Skeletal muscle cell (primary cell): ENCODE data around the gene PFKM.
A peak's percentile ranks its signal among the peaks of the same experiment; 100 is the strongest.
"Not testable (repeated sequence)": the region's sequence is repeated elsewhere in the genome, so short reads cannot be mapped to it uniquely, and the experiment has no call there.

ENCODE experiments used
- DNase-seq: peaks from one replicate; pipeline ENCODE4 v3.0.0-alpha.2; 2010; ENCODE audit warnings: low read depth
- H3K4me3 ChIP-seq: 2 replicates; pipeline ENCODE4 v1.5.1; 2011; ENCODE audit warnings: low read depth, mild to moderate bottlenecking, control low read depth, low read length, moderate library complexity

The PFKM gene

DNA sequence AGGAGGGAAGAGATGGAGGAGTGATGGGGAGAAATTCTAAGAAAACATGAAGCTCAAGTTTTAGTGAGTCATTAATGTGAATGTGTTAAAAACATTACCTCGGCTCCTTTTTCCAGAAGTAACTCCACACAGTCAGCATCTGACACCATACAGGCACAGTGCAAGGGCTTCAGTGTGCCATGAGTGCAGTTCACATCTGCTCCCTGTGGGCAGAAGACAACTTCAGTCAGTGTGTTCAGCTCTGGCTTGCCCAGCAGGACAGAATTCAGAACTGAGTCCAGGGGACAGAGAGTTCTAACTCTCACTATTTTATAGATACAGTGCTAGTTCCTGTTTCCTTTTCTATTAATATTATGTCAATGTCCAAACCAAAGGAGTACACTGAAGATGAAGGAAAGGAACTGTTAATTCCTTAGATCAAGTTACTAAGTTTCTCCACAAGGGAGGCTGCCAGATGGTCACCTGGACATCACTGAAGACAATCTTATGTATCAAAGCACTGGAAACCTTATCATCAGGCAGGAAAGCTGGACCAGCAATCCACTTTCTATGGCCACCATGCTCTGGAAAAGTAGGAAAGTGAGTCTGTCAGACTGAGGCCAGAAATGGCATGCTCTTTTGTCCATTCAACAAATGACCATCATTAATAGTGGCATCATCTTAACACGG is 32.1 kb downstream of the PFKM start:
- DNase-seq = no peak
- no peak overlapping the region for H3K4me3 ChIP-seq

DNA sequence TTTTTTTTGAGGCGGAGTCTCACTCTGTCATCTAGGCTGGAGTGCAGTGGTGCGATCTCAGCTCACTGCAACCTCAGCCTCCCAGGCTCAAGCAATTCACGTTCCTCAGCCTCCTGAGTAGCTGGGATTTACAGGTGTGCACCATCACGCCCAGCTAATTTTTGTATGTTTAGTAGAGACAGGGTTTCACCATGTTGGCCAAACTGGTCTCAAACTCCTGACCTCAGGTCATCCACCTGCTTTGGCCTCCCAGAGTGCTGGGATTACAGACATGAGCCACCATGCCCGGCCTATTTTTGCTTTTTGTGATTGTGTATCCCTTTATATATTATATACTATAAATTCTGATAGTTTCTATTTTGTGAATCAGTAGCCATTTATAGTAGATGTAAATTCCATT is 36.6 kb downstream of the PFKM start:
- not testable (repeated sequence) for H3K4me3 ChIP-seq, DNase-seq

DNA sequence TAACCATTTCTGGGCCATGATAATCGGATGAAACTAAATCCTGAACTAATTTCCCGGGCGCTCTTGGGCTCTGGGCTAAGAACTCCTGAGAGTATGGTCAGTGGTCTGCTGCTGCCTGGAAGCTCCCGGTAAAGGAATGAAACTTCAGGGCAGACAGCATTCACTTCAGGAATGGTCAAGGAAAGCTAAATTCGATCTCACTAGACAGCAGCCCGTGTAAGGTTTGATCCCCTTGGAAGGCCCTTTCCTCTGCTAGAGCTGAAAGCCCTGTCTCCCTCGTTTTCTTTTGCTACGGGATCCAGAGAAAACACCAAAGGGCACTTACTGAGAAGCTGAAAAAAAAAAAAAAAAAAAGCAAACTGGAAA is 37.5 kb downstream of the PFKM start:
- peak overlapping the region; percentile 87 for H3K4me3 ChIP-seq
- DNase-seq = no peak

DNA sequence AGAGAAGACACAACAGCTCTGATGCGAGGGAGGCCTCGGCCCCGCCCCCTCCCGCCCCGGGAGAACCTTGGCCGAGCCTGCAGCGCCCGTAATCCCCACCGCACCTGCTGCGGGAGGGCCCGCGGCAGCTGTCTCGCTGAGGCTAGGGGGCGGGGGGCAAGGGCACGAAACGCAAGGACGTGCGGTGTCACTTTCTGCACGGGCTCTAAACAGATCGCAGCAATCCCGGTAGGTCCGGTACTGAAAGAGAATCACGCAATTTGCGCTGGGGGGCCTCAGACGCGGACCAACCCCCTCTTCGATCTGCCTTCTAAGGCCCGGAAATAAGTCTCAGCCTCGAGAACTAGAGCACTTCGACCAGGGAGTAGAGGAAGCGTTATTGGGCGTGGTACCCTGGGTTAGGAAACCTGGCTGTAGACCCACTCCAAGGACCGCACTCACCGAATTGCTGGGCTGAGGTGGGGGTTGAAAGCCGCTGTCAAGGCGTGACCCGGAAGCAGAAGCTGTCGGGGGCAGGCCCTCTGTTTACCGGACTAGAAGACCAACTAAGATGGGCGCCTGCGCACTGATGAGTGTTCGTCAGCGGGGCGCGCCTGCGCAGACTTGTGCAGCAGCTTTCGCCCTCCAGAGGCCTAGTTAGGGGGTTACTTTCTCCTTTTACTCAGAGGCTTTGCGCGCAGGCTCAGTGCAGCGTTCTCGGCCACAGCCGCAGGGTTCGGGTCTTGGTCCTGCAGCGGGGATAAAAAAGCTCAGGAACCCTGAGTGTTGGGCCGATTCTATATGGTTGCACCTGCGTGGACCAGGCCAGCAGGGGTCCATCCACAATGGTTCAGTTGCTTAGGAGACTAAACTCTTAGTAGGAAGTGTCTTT is 38.1 kb downstream of the PFKM start, which contains the start of gene ASB8:
TSS of gene ASB8 (minus strand) at position 498 of the 871 bp plus-strand sequence. CDS start 4,019 bp downstream, outside the sequence.
- DNase-seq = peak; percentile 88
- peak within 1 kb of the TSS; percentile 87 for H3K4me3 ChIP-seq

DNA sequence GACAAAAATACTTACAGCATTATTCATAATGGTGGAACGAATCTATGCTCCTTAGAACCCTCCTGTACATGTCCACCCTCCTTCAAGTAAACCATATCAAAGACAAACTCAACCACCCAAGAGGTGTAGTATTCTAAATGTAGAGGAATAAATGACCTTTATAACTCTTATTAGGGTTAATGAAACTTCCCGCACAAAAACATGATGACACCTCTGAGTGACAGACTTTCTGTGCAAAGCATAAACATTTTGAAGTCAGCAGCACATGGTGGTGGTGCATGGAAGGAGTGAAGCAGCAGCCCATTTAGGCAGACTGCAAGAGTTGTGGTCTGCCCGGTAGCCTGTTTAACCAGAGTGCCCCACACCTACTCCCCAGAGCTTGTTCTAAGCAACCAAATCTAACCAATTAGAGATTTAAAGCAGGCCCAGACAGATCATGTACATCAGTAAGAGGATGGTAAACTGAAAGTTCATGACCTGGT is 38.8 kb downstream of the PFKM start:
- peak overlapping the region; percentile 87 for H3K4me3 ChIP-seq
- DNase-seq = no peak

DNA sequence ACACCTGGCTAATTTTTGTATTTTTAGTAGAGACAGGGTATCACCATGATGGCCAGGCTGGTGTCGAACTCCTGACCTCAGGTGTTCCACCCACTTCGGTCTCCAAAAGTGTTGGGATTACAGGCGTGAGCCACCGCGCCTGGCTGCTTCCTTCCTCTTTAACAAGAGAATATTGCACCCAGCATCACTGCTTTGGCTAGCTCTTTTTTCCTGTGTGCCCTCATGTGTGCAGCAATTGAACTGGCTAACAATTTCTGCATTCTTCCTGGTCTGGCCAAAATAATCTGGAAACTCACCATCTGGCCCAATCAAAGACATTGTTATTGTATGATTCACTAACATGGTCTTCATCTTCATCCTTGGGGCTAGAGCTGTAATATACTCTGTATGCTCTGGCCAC is 40.9 kb downstream of the PFKM start:
- H3K4me3 ChIP-seq = no peak overlapping the region
- no peak for DNase-seq

DNA sequence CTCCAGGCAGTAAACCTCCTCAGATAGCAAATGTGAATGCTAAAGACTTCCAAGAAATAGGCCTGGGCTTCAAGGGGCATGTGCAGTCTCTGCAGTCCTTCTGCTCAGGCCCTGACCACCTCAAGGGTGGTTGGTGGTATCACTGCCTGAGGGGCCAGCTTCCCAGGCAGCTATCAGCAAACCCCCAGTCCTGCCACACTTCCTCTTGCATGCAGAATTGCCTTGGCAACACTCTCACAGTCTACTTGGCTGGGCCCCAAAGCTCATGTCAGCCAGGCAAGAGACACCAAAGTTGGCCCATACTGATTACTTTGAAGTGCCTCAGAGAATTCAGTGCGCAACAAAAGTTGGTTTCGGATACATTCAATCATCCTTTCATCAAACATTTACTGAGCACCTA is 41.6 kb downstream of the PFKM start:
- H3K4me3 ChIP-seq = no peak overlapping the region
- DNase-seq = no peak

DNA sequence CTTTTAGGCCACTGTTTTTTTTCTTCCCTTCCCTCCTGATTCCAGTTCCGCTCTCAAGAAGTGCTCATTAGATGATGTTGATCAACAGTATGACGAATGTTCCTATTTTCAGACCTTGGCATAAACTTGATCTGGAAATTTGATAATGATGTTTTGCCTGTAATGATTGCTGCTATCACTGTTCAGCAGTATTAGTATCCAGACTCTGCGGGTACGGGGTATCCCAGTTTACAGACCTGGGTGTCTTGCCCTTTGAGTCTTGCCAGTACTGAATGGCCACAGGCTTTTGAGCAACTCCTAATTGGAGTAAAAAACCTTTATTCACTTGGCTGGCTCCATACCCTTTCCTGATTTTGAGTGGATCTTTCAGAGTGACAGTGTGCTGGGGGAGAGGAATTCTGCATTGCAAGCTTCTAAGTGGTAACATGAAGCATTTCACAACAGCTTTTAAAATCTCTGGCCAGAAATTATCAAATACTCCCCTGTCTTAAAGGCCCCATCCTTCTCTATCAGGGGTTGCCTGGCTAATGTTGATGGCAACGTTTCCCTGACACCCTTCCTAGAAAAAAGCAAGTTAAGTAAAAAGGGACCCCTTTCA is 44.1 kb downstream of the PFKM start:
- no peak for DNase-seq
- no peak overlapping the region for H3K4me3 ChIP-seq

DNA sequence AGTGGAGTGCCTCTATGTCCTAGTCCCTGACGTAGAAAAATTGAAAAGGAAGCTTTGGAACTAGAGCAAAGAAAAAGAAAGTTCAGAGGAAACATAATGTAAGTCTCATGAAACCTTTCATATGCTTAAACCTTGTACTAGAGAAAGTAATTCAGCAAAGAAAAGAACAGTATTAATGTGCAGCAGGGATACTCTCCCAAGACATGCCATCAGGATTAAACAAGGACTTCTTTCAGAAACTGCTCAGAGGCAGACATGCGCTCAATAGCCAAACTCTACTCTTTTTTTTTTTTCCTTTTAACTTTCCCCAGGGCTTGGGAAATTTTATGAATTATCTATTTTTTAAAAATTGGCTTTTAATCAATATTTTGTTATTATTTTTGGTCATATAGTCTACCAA is 45.3 kb downstream of the PFKM start:
- DNase-seq = no peak
- no peak overlapping the region for H3K4me3 ChIP-seq

DNA sequence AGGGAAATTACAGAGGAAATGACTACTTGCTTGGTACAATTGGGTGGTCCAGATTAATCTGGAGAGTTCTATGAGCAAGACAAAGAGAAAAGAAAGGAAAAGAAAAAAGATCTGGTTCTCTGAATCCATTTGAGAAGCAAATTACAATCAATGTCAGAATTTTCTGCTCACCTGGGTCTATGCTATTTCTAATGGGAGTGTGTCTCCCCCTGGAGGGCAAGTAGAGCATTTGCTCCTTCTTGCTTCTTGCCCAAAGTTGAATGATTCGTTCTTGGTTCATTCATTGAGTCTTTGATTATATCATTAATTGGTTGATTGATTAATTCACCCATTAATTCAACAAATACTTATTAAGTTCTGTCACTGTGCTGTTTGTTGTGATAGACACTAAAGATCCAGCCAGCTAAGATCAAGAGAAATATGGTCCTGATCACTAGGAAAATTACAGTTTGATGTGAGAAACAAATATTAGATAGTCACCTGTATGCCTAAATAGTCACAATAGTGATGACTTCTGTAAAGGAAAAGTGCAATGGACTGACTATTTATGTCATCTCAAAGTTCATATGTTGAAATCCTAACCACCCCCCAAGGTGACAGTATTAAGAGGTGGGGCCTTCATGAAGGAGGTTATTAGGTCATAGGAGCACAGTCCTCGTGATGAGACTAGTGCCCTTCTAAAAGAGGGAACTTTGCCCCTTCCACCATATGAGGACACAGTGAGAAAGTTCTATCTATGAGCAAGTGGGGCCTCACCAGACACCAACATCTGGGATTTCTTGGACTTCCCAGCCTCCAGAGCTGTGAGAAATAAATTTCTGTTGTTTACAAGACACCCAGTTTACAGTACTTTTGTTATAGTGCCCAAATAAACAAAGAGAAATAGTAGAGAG is 46.2 kb downstream of the PFKM start:
- no peak for DNase-seq
- no peak overlapping the region for H3K4me3 ChIP-seq

DNA sequence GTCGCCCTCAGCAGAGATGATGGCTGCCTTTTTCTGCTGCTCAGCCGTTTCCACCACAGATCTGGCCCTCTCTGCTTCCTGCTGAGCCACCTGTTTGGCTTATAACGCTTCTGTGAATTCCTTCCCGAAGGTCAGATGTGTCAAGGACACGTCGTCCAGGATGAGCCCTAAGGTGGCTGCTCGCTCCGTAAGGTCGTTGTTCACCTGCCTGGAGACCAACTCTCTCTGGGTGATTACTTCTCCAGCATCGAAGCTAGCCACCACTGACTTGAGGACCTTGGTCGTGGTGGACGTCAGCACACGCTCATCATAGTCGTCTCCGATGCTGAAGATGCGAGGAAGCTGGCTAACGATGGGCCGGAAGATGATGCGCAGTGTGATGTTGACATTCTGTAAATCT is 49.8 kb downstream of the PFKM start:
- no peak for DNase-seq

DNA sequence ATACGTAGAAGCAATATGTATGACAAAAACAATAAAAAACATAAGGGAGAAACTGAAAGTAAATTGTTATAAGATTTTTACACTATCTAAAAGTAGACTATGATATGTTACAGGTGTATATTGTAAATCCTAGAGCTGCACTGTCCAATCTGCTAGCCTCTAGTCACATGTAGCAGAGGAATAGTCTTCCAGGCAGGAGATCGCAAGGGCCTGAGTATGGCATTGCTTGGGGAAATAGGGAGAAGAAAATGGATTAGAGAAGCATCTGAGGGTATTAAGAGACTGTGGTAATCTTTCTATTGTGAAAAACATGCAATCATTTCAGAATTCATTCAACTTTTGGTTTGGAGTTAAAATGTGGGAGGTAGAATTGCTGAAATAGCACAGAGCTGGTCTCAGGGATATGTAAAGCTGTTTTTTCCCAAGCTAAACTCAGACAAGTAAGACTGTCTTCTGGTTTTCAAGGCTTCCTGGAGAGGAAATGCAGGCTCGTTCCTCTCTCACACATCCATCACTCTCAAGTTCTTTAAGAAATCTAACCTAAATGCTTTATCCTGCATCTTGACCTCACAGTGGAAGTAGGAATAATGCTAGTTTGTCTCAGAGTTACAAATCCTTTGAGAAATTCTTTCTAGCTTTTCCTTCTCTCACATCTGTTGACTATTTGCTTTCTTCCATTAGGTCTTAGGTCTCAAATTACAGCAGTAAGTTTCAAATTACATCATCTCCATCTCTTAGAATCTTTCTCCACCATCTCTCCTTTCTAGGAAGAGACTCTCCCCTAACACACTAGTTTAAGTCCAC is 56.7 kb downstream of the PFKM start:
- DNase-seq = no peak
- no peak overlapping the region for H3K4me3 ChIP-seq

More for the DNA sequence above, 49.8 kb downstream of the PFKM start:
- H3K4me3 ChIP-seq = no peak overlapping the region

DNA sequence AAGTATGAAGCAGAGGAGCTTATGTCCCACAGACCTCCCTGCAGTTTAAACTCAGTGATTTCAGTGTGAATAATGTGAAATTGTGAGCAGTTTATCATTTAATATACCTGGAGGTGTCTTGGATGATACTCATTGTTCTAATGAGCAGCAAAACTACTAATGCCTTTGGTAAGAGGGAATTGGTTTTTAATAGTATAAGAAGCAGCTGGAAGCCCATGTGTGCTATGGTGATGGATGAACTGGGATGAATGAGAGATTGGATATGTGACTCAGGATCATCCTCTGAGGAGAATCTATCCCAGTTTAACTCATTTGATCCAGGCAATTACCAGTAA is 57.2 kb downstream of the PFKM start:
- H3K4me3 ChIP-seq = no peak overlapping the region
- DNase-seq = no peak

DNA sequence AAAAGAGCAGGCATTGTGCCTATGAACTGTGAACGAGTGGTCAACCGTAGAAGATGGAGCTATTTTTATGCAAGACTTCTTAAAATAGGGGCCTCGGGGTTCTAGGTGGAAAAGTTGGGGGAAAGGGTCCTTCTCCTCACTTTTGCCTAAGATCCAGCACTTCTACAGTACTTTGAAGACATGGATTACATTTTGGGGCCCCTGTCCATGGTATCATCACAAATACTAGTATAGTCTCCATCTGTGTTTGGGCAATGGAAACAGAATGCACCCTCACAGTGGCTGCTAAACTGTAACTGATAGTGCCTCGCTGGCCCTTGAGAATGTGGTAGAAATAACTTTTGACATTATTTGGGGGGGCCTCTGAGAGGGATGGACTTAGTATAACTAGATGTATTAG is 58.8 kb downstream of the PFKM start:
- no peak overlapping the region for H3K4me3 ChIP-seq
- no peak for DNase-seq

DNA sequence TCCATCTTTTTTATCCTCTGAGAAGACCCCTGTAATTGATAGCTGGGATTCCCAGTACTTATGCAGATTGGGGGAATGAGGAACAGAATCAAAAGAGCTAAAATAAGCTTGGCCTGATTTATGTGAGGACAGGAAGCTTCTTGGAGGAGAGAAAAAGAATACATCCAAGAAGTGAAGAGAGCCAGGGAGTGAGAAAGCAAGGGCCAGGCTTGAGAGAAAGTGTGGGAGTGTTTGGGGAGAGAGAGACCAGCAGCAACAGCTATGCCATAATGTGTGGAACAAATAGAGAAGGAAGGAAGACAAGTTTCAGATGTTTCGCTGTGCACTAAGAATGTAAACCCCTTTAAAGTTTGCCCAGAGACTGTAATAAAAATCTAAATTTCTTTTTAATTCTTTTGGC is 60.3 kb downstream of the PFKM start:
- DNase-seq = no peak
- no peak overlapping the region for H3K4me3 ChIP-seq

DNA sequence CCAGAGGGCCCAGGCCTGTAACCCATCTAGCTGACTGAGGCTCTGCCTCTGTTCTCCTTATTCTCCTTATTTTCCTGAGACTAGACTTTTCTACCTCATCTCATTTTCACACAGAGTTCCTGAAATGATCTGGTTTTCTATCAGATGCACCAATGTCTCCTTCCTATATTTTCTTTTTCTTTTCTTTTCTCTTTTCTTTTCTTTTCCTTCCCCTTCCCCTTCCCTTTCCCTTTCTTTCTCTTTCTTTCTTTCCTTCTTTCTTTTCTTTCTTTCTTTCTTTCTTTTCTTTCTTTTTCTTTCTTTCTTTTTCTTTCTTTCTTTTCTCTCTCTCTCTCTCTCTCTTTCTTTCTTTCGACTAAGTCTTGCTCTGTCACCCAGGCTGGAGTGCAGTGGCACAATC is 61.3 kb downstream of the PFKM start:
- no peak overlapping the region for H3K4me3 ChIP-seq
- DNase-seq = no peak

DNA sequence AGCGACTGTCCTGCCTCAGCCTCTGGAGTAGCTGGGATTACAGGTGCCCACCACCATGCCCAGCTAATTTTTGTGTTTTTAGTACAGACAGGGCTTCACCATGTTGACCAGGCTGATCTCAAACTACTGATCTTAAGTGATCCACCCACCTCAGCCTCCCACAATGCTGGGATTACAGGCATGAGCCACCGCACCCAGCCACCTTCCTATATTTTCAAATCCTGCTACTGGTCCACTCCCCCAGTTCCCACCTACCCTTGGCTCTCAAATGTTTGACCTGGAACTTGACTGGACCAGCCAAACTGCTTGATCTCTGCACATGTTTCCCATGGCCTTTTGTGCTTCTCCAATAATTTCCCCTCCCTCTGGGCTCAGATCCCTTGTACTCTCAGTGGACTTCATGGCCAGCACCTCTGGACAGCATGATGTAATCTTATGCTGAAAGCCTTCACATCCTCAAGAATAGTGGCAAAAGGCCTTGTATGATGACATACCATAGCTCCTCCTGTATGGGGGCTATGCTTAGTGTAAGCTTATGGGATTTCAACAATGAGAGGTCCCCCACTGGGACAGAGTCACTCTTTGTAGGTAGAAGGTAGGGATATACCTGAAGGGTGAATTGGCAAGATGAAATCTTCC is 61.8 kb downstream of the PFKM start:
- H3K4me3 ChIP-seq = no peak overlapping the region
- DNase-seq = no peak

DNA sequence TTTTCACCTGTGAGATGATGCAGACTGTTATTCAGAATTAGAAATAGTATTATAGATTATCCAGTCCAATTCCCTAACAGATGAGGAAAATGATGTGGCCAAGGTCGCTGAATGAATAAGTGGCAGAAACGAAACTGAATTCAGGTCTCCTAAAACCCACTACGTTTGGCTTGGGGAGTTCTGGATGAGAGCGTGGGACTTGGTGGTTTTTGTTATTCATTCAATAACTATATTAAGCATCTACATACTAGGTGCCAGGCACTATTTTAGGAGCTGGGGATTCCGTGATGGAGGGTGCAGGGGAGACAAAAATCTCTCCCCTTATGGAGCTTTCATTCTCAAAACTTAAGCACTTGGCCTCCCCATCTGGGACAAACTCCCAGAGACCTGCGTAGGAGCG is 63.5 kb downstream of the PFKM start:
- no peak for DNase-seq
- H3K4me3 ChIP-seq = peak overlapping the region; percentile 74
